AG04450 (cell line): ENCODE results near the gene SPSB3. TPM values are rescaled to one million over a fixed set of nuclear protein-coding genes. Genes with fewer than 3 reads are reported as not detected.

Source experiments
- CTCF ChIA-PET: fragments of 300-600, 350-600 bp; formaldehyde crosslinking; extraction: SDS; loops from one replicate; lab custom pipeline; 2022; ENCODE audit warnings: antibody characterized with exemption, inconsistent platforms; lab: Charles Lee
- POLR2A ChIA-PET: fragments of 350-600 bp; formaldehyde crosslinking; extraction: SDS; loops from one replicate; lab custom pipeline; 2021; ENCODE audit warnings: antibody characterized with exemption, inconsistent platforms; lab: Yijun Ruan, JAX
- DNase-seq: peaks from one replicate; pipeline ENCODE4 v3.0.0-alpha.2; 2011; ENCODE audit warnings: low read depth, low spot score
- H3K27ac ChIP-seq: one replicate; pipeline ENCODE4 v1.5.1; 2012; ENCODE audit warnings: low read depth, low read length, control low read depth
- H3K27me3 ChIP-seq: one replicate; pipeline ENCODE4 v1.6.0; 2012; ENCODE audit warnings: low read length; ENCODE audit not compliant: control insufficient read depth, insufficient read depth
- H3K4me3 ChIP-seq: 2 replicates; pipeline ENCODE4 v1.5.1; 2011; ENCODE audit warnings: mild to moderate bottlenecking, low read depth, low read length, control low read depth
- H3K9me3 ChIP-seq: 2 replicates; pipeline ENCODE4 v1.5.1; 2012; ENCODE audit warnings: low read length; ENCODE audit not compliant: control insufficient read depth, insufficient read depth
- polyA plus RNA-seq: library from polyadenylated mRNA; depleted of rRNA; stranded (reverse); fragments of >200 nt; gene quantifications from 2 replicates; pipeline ENCODE4 v1.2.3, GENCODE V29; 2011; rRNA removed
- small RNA-seq: library from RNA; depleted of rRNA; stranded (forward); fragments of <200 nt; gene quantifications from one replicate; pipeline ENCODE3, GENCODE V24; 2012; ENCODE audit warnings: low read depth; ENCODE audit not compliant: insufficient read length
- TF ChIP-seq, protein P1 (sequence below): IDR thresholded peaks from 2 replicates; pipeline ENCODE4 v1.5.1; 2011; ENCODE audit warnings: low read depth, low read length, control low read depth, inconsistent platforms

SPSB3 gene
- polyA plus RNA-seq, 1 experiment, result 11.0 TPM

DNA sequence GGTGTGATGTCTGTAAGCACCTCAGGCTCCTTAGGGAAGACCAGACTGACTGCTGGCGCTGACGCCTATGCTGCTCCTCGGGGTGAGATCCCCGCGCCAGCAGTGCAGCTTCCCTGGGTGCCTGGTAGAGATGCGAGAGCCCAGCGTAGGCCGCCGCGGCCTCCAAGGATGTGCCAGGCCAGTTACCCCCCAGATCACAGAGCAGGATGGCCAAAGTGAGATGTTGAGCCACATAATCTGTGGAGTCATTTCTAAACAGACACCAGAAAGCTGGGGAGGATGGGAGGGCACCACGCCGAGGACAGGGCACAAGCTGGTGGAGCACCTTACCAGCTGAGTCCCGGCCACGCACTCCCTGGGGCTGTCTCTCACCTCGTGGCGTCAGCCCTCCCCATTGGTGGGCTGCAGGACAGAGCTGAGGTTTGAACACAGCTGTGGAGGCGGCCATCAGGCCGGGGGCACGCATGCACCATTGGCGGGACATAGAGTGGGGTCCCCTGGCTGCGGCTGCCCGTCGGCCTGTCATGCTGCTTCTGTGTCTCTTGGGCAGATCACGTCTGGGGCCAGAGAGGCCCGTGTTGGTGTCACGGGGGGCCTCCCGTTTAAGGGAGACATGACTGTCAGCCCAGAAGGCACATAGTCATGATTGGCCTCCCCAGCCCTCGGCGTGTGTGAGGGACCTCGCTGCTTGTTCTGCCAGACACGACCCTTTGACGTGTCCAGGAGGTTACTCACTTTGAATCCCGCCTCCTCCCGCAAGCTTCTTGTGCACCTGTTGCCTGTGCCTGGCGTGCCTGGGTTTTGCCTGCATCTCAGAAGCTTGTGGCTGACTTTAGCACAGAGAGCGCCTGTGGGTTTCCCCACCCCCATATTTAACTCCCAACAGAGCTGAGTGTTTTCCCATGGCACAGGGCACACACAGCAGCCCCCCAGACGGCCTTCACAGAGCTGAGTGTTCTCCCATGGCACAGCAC, 54.4 kb downstream of the SPSB3 start:
- DNase-seq, result no peak
- no peak overlapping the region for H3K4me3 ChIP-seq
- TF ChIP-seq, protein P1, sequence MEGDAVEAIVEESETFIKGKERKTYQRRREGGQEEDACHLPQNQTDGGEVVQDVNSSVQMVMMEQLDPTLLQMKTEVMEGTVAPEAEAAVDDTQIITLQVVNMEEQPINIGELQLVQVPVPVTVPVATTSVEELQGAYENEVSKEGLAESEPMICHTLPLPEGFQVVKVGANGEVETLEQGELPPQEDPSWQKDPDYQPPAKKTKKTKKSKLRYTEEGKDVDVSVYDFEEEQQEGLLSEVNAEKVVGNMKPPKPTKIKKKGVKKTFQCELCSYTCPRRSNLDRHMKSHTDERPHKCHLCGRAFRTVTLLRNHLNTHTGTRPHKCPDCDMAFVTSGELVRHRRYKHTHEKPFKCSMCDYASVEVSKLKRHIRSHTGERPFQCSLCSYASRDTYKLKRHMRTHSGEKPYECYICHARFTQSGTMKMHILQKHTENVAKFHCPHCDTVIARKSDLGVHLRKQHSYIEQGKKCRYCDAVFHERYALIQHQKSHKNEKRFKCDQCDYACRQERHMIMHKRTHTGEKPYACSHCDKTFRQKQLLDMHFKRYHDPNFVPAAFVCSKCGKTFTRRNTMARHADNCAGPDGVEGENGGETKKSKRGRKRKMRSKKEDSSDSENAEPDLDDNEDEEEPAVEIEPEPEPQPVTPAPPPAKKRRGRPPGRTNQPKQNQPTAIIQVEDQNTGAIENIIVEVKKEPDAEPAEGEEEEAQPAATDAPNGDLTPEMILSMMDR, result no peak
- no peak overlapping the region for H3K27ac ChIP-seq
- no peaks in the 10 kb centered on the region for H3K27me3 ChIP-seq
- ChIA-PET CTCF (no interaction called here), POLR2A (no interaction called here)
- no peaks in the 10 kb centered on the region; the same call in 1 of the 2 replicates for H3K9me3 ChIP-seq

Small RNAs within 50 kb of the gene (small RNA-seq; reads per million reads assigned to genes)
- 2.2 reads per million for gene MIR3177

Other genes with a start within 250 kb of the SPSB3 start
- 6.2 and 8.4 TPM in 2 replicates for gene TMEM204, start 248.9 kb downstream of the SPSB3 start, polyA plus RNA-seq
- gene IFT140, start 170.5 kb downstream of the SPSB3 start, polyA plus RNA-seq, result 6.4 and 8.3 TPM in 2 replicates
- 7.8 TPM in 2 replicates for gene CRAMP1, start 170.2 kb downstream of the SPSB3 start, polyA plus RNA-seq
- gene JPT2, start 104.3 kb downstream of the SPSB3 start, polyA plus RNA-seq, result 39.2 and 41.2 TPM in 2 replicates
- gene MAPK8IP3, start 76.4 kb downstream of the SPSB3 start, polyA plus RNA-seq, result 11.8 and 14.7 TPM in 2 replicates
- 15.6 and 25.5 TPM in 2 replicates for gene NME3, start 11.0 kb downstream of the SPSB3 start, polyA plus RNA-seq
- gene EME2, start 9.8 kb downstream of the SPSB3 start, polyA plus RNA-seq, result 2.4 and 3.1 TPM in 2 replicates
- gene MRPS34, start 9.4 kb downstream of the SPSB3 start, polyA plus RNA-seq, result 55.8 and 62.2 TPM in 2 replicates
- 20.0 and 29.2 TPM in 2 replicates for gene NUBP2, start 389 bp upstream of the SPSB3 start, polyA plus RNA-seq
- not detected in 2 replicates for gene IGFALS, start 11.1 kb upstream of the SPSB3 start, polyA plus RNA-seq
- 11.8 and 16.2 TPM in 2 replicates for gene HAGH, start 44.3 kb upstream of the SPSB3 start, polyA plus RNA-seq
- gene FAHD1, start 44.6 kb upstream of the SPSB3 start, polyA plus RNA-seq, result 35.2 and 45.4 TPM in 2 replicates
- gene MEIOB, start 89.6 kb upstream of the SPSB3 start, polyA plus RNA-seq, result 0.04 TPM in 1 of 2 replicates, not detected in the other
- not detected in 2 replicates for gene HS3ST6, start 135.8 kb upstream of the SPSB3 start, polyA plus RNA-seq
- 23.1 and 32.6 TPM in 2 replicates for gene MSRB1, start 160.6 kb upstream of the SPSB3 start, polyA plus RNA-seq
- not detected in 2 replicates for gene RPL3L, start 172.1 kb upstream of the SPSB3 start, polyA plus RNA-seq
- gene NDUFB10, start 177.0 kb upstream of the SPSB3 start, polyA plus RNA-seq, result 126 and 163 TPM in 2 replicates
- 2,494 and 4,570 TPM in 2 replicates for gene RPS2, start 182.3 kb upstream of the SPSB3 start, polyA plus RNA-seq
- gene RNF151, start 184.3 kb upstream of the SPSB3 start, polyA plus RNA-seq, result not detected in 2 replicates
- gene TBL3, start 189.5 kb upstream of the SPSB3 start, polyA plus RNA-seq, result 13.7 and 24.8 TPM in 2 replicates
- not detected in 2 replicates for gene NOXO1, start 198.9 kb upstream of the SPSB3 start, polyA plus RNA-seq
- gene GFER, start 201.6 kb upstream of the SPSB3 start, polyA plus RNA-seq, result 15.8 and 19.5 TPM in 2 replicates
- gene SYNGR3, start 207.4 kb upstream of the SPSB3 start, polyA plus RNA-seq, result 1.8 and 2.3 TPM in 2 replicates
- 8.2 and 10.7 TPM in 2 replicates for gene ZNF598, start 227.2 kb upstream of the SPSB3 start, polyA plus RNA-seq
- gene NPW, start 237.2 kb upstream of the SPSB3 start, polyA plus RNA-seq, result 0.66 and 0.94 TPM in 2 replicates
- 16.7 and 23.5 TPM in 2 replicates for gene NHERF2, start 244.3 kb upstream of the SPSB3 start, polyA plus RNA-seq